GM11168 (cell line): ENCODE results near the gene RFX1.
"Not testable (repeated sequence)": the region's sequence is repeated elsewhere in the genome, so short reads cannot be mapped to it uniquely, and the experiment has no call there.

ENCODE experiments used
- in situ Hi-C: fragments of 300-500 bp; cut with MboI; formaldehyde crosslinking; loops from one replicate; pipeline ENCODE4 v1.12.0; 2022; ENCODE audit warnings: low sequenced_read_pairs; ENCODE audit not compliant: unreplicated experiment

The RFX1 gene

GRCh38 chr19:14030997-14031718, 25.0 kb upstream of the RFX1 start:
- in situ Hi-C loops = no loop called here

- in situ Hi-C loops = no loop called here
Observed at GRCh38 chr19:14028901-14029300, 22.8 kb upstream of the RFX1 start.

- in situ Hi-C loops = no loop called here
Observed at GRCh38 chr19:14027856-14028450, 21.8 kb upstream of the RFX1 start, which contains the start of gene RLN3. RLN3 (plus strand) TSS chr19:14028148; CDS start chr19:14028205, 57 bp downstream.

GRCh38 chr19:14026652-14027192, 20.6 kb upstream of the RFX1 start:
- in situ Hi-C loops = not testable (repeated sequence)

- in situ Hi-C loops = no loop called here
Observed at GRCh38 chr19:14023404-14024235, 17.5 kb upstream of the RFX1 start.

GRCh38 chr19:14022469-14022868, 16.3 kb upstream of the RFX1 start:
- in situ Hi-C loops = no loop called here

- in situ Hi-C loops = no loop called here
Observed at GRCh38 chr19:14021474-14021873, 15.4 kb upstream of the RFX1 start.

GRCh38 chr19:14019739-14020138, 13.6 kb upstream of the RFX1 start:
- in situ Hi-C loops = not testable (repeated sequence)

GRCh38 chr19:14019100-14019499, 13.0 kb upstream of the RFX1 start:
- in situ Hi-C loops = no loop called here

GRCh38 chr19:14015524-14016035, 9.5 kb upstream of the RFX1 start:
- in situ Hi-C loops = no loop called here

GRCh38 chr19:14012378-14012915, 6.3 kb upstream of the RFX1 start:
- in situ Hi-C loops = no loop called here

- in situ Hi-C loops = no loop called here
Observed at GRCh38 chr19:14006766-14007562, 844 bp upstream of the RFX1 start.

GRCh38 chr19:14005349-14006084, 603 bp downstream of the RFX1 start:
- in situ Hi-C loops = no loop called here

- in situ Hi-C loops = no loop called here
Observed at GRCh38 chr19:14004619-14005348, 1.3 kb downstream of the RFX1 start.

- in situ Hi-C loops = no loop called here
Observed at GRCh38 chr19:14003251-14004055, 2.7 kb downstream of the RFX1 start.

- in situ Hi-C loops = no loop called here
Observed at GRCh38 chr19:14002571-14003250, 3.4 kb downstream of the RFX1 start.
